ENCODE data around the gene RXRG.

The RXRG gene

GRCh38 chr1:165449131-165449530, 4.2 kb upstream of the RXRG start:
- DNase-seq (ENCODE audit: low read depth): no peak

- DNase-seq (ENCODE audit: low read depth): no peak
Measured at GRCh38 chr1:165445388-165445787, 462 bp upstream of the RXRG start.

GRCh38 chr1:165443539-165444311, 1.2 kb downstream of the RXRG start:
- DNase-seq (ENCODE audit: low read depth): no peak

- no peak for DNase-seq (ENCODE audit: low read depth)
Measured at GRCh38 chr1:165442653-165443052, 2.3 kb downstream of the RXRG start.

- no peak for DNase-seq (ENCODE audit: low read depth)
Measured at GRCh38 chr1:165442053-165442452, 2.9 kb downstream of the RXRG start.

GRCh38 chr1:165441166-165441880, 3.6 kb downstream of the RXRG start:
- no peak for DNase-seq (ENCODE audit: low read depth)

GRCh38 chr1:165439330-165439729, 5.6 kb downstream of the RXRG start:
- DNase-seq (ENCODE audit: low read depth): no peak

GRCh38 chr1:165436994-165437393, 7.9 kb downstream of the RXRG start:
- no peak for DNase-seq (ENCODE audit: low read depth)

GRCh38 chr1:165435801-165436200, 9.1 kb downstream of the RXRG start:
- DNase-seq (ENCODE audit: low read depth): no peak

GRCh38 chr1:165434281-165434680, 10.6 kb downstream of the RXRG start:
- no peak for DNase-seq (ENCODE audit: low read depth)

- no peak for DNase-seq (ENCODE audit: low read depth)
Measured at GRCh38 chr1:165431079-165431478, 13.8 kb downstream of the RXRG start.

- DNase-seq (ENCODE audit: low read depth): no peak
Measured at GRCh38 chr1:165426745-165427144, 18.2 kb downstream of the RXRG start.

GRCh38 chr1:165425621-165426020, 19.3 kb downstream of the RXRG start:
- no peak for DNase-seq (ENCODE audit: low read depth)

GRCh38 chr1:165424454-165425216, 20.3 kb downstream of the RXRG start:
- DNase-seq (ENCODE audit: low read depth): no peak

GRCh38 chr1:165423136-165423535, 21.8 kb downstream of the RXRG start:
- no peak for DNase-seq (ENCODE audit: low read depth)

- no peak for DNase-seq (ENCODE audit: low read depth)
Measured at GRCh38 chr1:165420655-165421054, 24.3 kb downstream of the RXRG start.

GRCh38 chr1:165419839-165420238, 25.1 kb downstream of the RXRG start:
- no peak for DNase-seq (ENCODE audit: low read depth)

- DNase-seq (ENCODE audit: low read depth): no peak
Measured at GRCh38 chr1:165418195-165418594, 26.7 kb downstream of the RXRG start.

- no peak for DNase-seq (ENCODE audit: low read depth)
Measured at GRCh38 chr1:165416876-165417275, 28.1 kb downstream of the RXRG start.

GRCh38 chr1:165415068-165415467, 29.9 kb downstream of the RXRG start:
- no peak for DNase-seq (ENCODE audit: low read depth)

GRCh38 chr1:165414620-165415019, 30.3 kb downstream of the RXRG start:
- DNase-seq (ENCODE audit: low read depth): no peak

GRCh38 chr1:165411396-165411795, 33.5 kb downstream of the RXRG start:
- DNase-seq (ENCODE audit: low read depth): no peak
